Fibroblast of lung (primary cell): Measurements from ENCODE around the gene GREM2.

Source experiments
- CTCF ChIP-seq, 2 donors: IDR thresholded peaks in 1 of 2; conservative IDR thresholded peaks in 1 of 2; 1 replicate in 1 of 2; 2 replicates in 1 of 2; pipeline ENCODE4 v1.5.1; 2011 to 2012; ENCODE audit warnings: low read length in 2 of 2, control low read depth in 1 of 2, inconsistent platforms in 1 of 2, low read depth in 1 of 2, mild to moderate bottlenecking in 1 of 2
- EZH2 ChIP-seq: IDR thresholded peaks from 2 replicates; pipeline ENCODE4 v1.5.1; 2012; ENCODE audit warnings: low read length, control low read depth, mild to moderate bottlenecking; ENCODE audit errors: missing control alignments

DNA sequence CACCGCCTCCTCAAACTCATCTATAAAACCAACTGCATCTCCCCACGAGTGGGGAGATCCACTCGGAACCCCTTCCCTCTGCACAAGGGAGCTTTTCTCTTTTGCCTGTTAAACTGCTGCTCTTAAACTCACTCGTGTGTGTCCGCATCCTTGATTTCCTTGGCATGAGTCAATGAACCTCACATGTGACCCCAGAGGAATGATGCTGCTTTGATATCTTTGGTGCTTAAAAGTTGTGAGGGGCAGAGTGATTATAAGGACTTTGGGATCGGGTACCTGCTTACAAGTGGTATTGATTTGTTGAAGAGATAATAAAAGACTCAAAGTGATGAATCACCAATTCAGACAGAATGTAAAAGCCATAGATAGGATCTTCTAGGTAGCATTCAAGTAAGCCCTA lies 125.3 kb downstream of the GREM2 start:
- TF ChIP-seq CTCF (conservative IDR thresholded peaks at IDR 0.05 in 1 of 2, IDR thresholded peaks at IDR 0.05 in 1 of 2; ENCODE audit: low read depth in 1 of 2, low read length in 2 of 2), result no peak
- no peak for TF ChIP-seq EZH2
